GM23248 (cell line): Measurements from ENCODE around the gene RASGEF1C. TPM values are rescaled to one million over a fixed set of nuclear protein-coding genes. Genes with fewer than 3 reads are reported as not detected.

ENCODE experiments used
- DNase-seq: peaks from one replicate; pipeline ENCODE4 v3.0.0-alpha.2; 2015
- H2AFZ ChIP-seq: fragments of 200-600 bp; sonication (generic); 2 replicates; pipeline ENCODE4 v1.6.1; 2016; ENCODE audit warnings: antibody characterized with exemption
- H3F3A ChIP-seq: fragments of 200-600 bp; sonication (generic); 2 replicates; pipeline ENCODE4 v1.6.1; 2016; ENCODE audit warnings: mild to moderate bottlenecking, antibody characterized with exemption, mixed run types; ENCODE audit not compliant: insufficient read depth
- H3K27ac ChIP-seq: fragments of 200-600 bp; sonication (generic); 2 replicates; pipeline ENCODE4 v1.5.1; 2016; ENCODE audit warnings: mild to moderate bottlenecking
- H3K27me3 ChIP-seq: fragments of 200-600 bp; sonication (generic); replicated peaks from 2 replicates; pipeline ENCODE4 v1.6.1; 2016; ENCODE audit warnings: mild to moderate bottlenecking; ENCODE audit not compliant: insufficient read depth
- H3K36me3 ChIP-seq: fragments of 200-600 bp; sonication (generic); 2 replicates; pipeline ENCODE4 v1.6.1; 2016; ENCODE audit warnings: low read depth, mild to moderate bottlenecking
- H3K4me1 ChIP-seq: fragments of 200-600 bp; sonication (generic); 2 replicates; pipeline ENCODE4 v1.6.1; 2016; ENCODE audit warnings: mild to moderate bottlenecking; ENCODE audit not compliant: insufficient read depth
- H3K4me2 ChIP-seq: fragments of 200-600 bp; sonication (generic); one replicate; pipeline ENCODE4 v1.6.1; 2016; ENCODE audit warnings: mild to moderate bottlenecking; ENCODE audit not compliant: unreplicated experiment
- H3K4me3 ChIP-seq: fragments of 200-600 bp; sonication (generic); 2 replicates; pipeline ENCODE4 v1.5.1; 2016; ENCODE audit warnings: mild to moderate bottlenecking
- H3K79me2 ChIP-seq: fragments of 200-600 bp; sonication (generic); 2 replicates; pipeline ENCODE4 v1.6.1; 2016; ENCODE audit warnings: mild to moderate bottlenecking; ENCODE audit not compliant: insufficient read depth
- H3K9ac ChIP-seq: fragments of 200-600 bp; sonication (generic); 2 replicates; pipeline ENCODE4 v1.6.1; 2016; ENCODE audit warnings: mild to moderate bottlenecking
- H3K9me2 ChIP-seq: fragments of 200-600 bp; sonication (generic); 2 replicates; pipeline ENCODE4 v1.6.1; 2016; ENCODE audit warnings: mixed run types, mild to moderate bottlenecking, moderate library complexity; ENCODE audit not compliant: insufficient read depth
- H3K9me3 ChIP-seq: fragments of 200-600 bp; sonication (generic); one replicate; pipeline ENCODE4 v1.6.1; 2017; ENCODE audit warnings: low read depth
- H4K20me1 ChIP-seq: fragments of 200-600 bp; sonication (generic); 2 replicates; pipeline ENCODE4 v1.6.0; 2016; ENCODE audit not compliant: insufficient read depth
- EZH2 ChIP-seq: fragments of 200-600 bp; sonication (generic); IDR thresholded peaks from 2 replicates; pipeline ENCODE4 v1.6.1; 2018; ENCODE audit warnings: antibody characterized with exemption, mild to moderate bottlenecking; ENCODE audit not compliant: insufficient read depth, poor library complexity, severe bottlenecking
- EZH2phosphoT487 ChIP-seq: fragments of 200-600 bp; sonication (generic); IDR thresholded peaks from 2 replicates; pipeline ENCODE4 v1.6.1; 2018; ENCODE audit warnings: antibody characterized with exemption, moderate library complexity, mild to moderate bottlenecking, low read depth; ENCODE audit not compliant: insufficient read depth
- WGBS, 2 experiments: methylation state at CpG; one replicate each; pipeline ENCODE4 v1.1.6; 2015 to 2017; ENCODE audit warnings: low lambda C conversion rate in 2 of 2, low coverage in 1 of 2; ENCODE audit errors: missing lambda C conversion rate in 2 of 2; 5-methylcytosine and 5-hydroxymethylcytosine counted together
- in situ Hi-C: fragments of 300-500 bp; cut with MboI; formaldehyde crosslinking; loops from 2 replicates; pipeline ENCODE4 v1.15.0; 2020
- polyA plus RNA-seq: library from polyadenylated mRNA; unstranded; fragments of >200 nt; fragmentation: Nextera tagmentation; extraction: Ambion mirVana; gene quantifications from 2 replicates; pipeline ENCODE4 v1.2.1, GENCODE V29; 2016
- total RNA-seq: library from RNA; depleted of rRNA; stranded (reverse); fragments of >200 nt; shearing (Covaris generic); gene quantifications from 2 replicates; pipeline ENCODE4 v1.2.3, GENCODE V29; 2014; rRNA removed

Gene RASGEF1C
- total RNA-seq (not detected in 2 replicates), polyA plus RNA-seq (not detected in 2 replicates)

DNA sequence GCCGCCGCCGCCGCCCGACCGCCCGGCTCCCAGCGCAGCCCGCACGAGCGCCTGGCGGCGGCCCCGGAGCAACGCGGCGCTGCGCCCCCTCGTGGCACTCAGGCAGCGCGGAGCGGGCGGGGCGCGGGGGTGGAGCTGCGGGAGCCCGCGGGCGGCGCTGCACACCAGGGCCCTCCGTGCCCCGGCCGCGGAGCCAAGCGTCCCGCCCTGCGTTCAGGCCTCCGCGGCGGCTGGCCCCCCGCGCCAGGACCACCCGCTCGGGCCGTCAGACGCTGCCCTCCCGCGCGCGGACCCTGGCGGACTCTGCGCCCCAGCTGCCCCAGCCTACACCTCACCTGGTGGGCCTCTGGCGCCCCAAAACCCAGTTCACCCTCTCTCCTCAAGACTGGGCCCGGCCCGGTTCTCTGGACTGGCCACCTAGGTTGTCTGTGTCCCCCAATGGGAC is at the start of gene RASGEF1C:
TSS of gene RASGEF1C (minus strand) at position 75 of the 445 bp plus-strand sequence. CDS start 71,159 bp downstream, outside the sequence.
- DNase-seq, result peak; percentile 88
- Histone ChIP-seq H3K36me3 (no peaks in the 10 kb centered on the region), H3K9me3 (no peaks in the 10 kb centered on the region), H3K9ac (no peak within 1 kb of the TSS), H2AFZ (no peak within 1 kb of the TSS; the same call in 1 of the 2 replicates), H3K4me2 (no peak within 1 kb of the TSS), H3K27ac (no peak within 1 kb of the TSS), H3K4me1 (no peaks in the 10 kb centered on the region), H3K9me2 (no peaks in the 10 kb centered on the region), H3F3A (no peaks in the 10 kb centered on the region), H3K27me3 (peaks cover 14% of the 10 kb centered on the region), H3K4me3 (peak within 1 kb of the TSS; percentile 43), H4K20me1 (no peaks in the 10 kb centered on the region), H3K79me2 (no peaks in the 10 kb centered on the region)
- TF ChIP-seq EZH2, result no peak
- TF ChIP-seq EZH2phosphoT487, result no peak
- 4 to 5% methylated on average over 23 to 36 of the region's 55 CpGs for WGBS, 2 experiments
- in situ Hi-C loops, result no loop called here

DNA sequence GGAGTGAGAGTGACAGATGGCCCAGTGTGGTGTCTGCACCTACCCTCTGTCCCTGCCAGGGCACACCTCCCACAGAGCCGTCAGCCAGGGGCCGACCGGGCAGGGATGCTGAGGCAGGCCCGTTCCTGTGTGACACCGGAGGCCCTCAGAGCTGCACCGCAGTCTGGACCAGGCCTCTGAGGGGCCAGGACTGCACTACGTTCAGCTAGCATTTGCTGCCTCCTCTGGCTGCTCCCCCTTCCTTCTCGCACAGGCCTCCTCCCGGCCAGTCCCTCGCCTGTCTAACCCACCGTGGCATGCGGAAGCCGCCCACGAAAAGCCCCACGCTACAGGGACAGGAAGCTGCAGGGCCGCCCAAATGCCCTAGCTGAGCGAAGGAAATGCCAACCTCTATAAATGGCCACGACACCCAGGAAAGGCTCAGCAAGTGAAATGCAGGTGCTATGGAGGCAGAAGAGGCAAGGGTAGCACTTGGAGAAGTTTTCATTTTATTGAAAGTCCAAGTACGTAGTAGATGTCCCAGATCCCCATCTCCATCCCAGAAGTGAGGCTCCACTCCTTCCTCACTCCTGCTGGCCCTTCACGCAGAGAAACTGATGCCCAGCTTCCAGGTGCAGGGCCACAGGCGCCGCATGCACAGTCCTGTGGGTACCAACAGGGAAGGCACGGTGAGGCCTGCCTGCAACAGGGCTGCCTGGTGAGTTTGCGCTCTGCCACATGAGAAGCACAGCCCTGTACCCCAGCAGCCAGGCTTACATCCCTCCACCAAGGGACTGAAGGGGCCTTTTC is 44.2 kb upstream of the RASGEF1C start:
- Histone ChIP-seq H3K9me2 (no peaks in the 10 kb centered on the region), H2AFZ (no peak overlapping the region), H3K9ac (no peak overlapping the region), H3K4me1 (no peaks in the 10 kb centered on the region), H3K79me2 (no peaks in the 10 kb centered on the region), H3K9me3 (no peaks in the 10 kb centered on the region), H4K20me1 (no peaks in the 10 kb centered on the region), H3F3A (no peaks in the 10 kb centered on the region), H3K4me2 (no peak overlapping the region), H3K27ac (no peak overlapping the region), H3K4me3 (no peak overlapping the region), H3K27me3 (no peaks in the 10 kb centered on the region), H3K36me3 (peaks cover 51% of the 10 kb centered on the region)
- TF ChIP-seq EZH2 (no peak), EZH2phosphoT487 (no peak)
- in situ Hi-C loops, result no loop called here
- DNase-seq, result no peak
- WGBS, 2 experiments, result 95 to 96% methylated on average over 23 to 24 of the region's 24 CpGs

DNA sequence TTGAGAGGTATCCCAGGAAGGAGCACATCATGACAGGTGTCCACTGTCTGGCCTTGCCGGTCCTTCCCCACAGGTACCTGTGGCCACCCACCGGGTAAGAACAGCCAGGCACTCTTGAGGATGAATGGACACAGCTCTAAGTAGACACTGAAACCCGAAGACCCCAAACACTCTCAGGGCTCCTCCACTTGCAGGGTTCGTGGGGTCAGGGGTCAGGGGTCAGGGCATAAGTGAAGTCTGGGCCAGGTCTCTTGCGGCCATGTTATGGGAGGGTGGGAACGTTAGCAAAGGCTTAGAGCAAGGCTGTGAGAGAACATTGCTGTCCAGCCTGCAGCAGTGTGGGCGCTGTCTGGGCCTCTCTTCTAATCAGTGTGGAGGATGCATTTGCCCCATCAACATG is 42.9 kb upstream of the RASGEF1C start:
- Histone ChIP-seq H3K27ac (no peak overlapping the region), H3K4me2 (no peak overlapping the region), H3K9ac (no peak overlapping the region), H4K20me1 (no peaks in the 10 kb centered on the region), H3K27me3 (no peaks in the 10 kb centered on the region), H3K36me3 (peaks cover 46% of the 10 kb centered on the region), H3F3A (no peaks in the 10 kb centered on the region), H3K4me3 (no peak overlapping the region), H3K79me2 (no peaks in the 10 kb centered on the region), H3K4me1 (no peaks in the 10 kb centered on the region), H3K9me3 (no peaks in the 10 kb centered on the region), H3K9me2 (no peaks in the 10 kb centered on the region), H2AFZ (no peak overlapping the region)
- TF ChIP-seq EZH2 (no peak), EZH2phosphoT487 (no peak)
- WGBS, 2 experiments, result 95% methylated on average over 7 of the region's 7 CpGs
- in situ Hi-C loops, result no loop called here
- DNase-seq, result no peak

DNA sequence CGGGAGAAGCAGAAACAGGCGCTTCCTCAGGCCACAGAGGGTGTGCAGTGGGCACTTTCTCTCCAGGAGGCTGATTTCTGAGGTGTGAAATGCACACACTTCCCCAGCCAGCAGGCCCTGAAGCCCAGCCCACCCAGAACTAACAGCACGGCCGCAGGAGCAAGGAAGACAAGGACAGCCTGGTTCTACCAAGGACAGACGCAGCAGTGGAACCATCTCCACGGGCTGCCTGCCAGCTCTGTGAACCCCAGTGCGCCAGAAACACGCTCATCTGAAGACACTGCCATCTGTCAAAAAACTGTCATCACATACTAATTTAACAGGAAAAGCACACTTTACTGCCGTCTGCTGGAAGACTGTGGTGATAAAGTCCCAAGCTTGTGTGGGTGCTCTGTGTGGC is 42.1 kb upstream of the RASGEF1C start:
- TF ChIP-seq EZH2, result no peak
- no peak for TF ChIP-seq EZH2phosphoT487
- Histone ChIP-seq H3K36me3 (peaks cover 47% of the 10 kb centered on the region), H3K4me1 (no peaks in the 10 kb centered on the region), H3K9ac (no peak overlapping the region), H3K27ac (no peak overlapping the region), H4K20me1 (no peaks in the 10 kb centered on the region), H3K4me2 (no peak overlapping the region), H3K9me3 (no peaks in the 10 kb centered on the region), H3K27me3 (no peaks in the 10 kb centered on the region), H2AFZ (no peak overlapping the region), H3F3A (no peaks in the 10 kb centered on the region), H3K9me2 (no peaks in the 10 kb centered on the region), H3K4me3 (no peak overlapping the region), H3K79me2 (no peaks in the 10 kb centered on the region)
- no peak for DNase-seq
- WGBS, 2 experiments, result 78 to 84% methylated on average over 9 of the region's 9 CpGs
- in situ Hi-C loops, result no loop called here
